ENCODE data around the gene ATG4B. TPM values are rescaled to one million over a fixed set of nuclear protein-coding genes. Genes with fewer than 3 reads are reported as not detected.

Gene ATG4B
- total RNA-seq, 1 donor from 2014 or later, result 92.6 TPM

- ATAC-seq (no peak), DNase-seq (ENCODE audit: low spot score) (no peak)
- intact Hi-C loops (cut with DNase I), result no loop called here
These were observed 82.6 kb downstream of the ATG4B start for GRCh38 chr2:241720099-241720498.

GRCh38 chr2:241720560-241720959 lies 83.1 kb downstream of the ATG4B start:
- intact Hi-C loops (cut with DNase I), result no loop called here
- ATAC-seq, result no peak

DNA sequence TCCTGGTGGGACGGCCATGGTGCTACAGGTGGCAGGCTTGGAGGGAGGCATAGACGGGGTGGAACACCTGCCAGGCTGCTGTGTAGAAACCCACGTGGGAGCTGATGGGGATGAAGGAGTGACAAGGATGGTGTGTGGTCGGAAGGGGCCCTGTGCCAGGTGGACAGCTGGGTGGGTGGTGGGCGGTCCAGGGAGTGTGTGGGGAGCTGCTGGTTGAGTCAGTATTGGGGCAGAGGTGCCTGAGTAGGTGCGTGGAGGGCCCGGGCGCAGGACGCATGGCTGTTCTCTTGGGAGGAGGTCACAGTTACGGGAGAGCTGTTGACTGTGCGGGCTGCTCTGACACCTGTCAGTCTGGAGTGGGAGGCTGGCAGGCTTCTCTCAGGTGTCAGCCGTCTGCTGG lies 84.4 kb downstream of the ATG4B start:
- DNase-seq (ENCODE audit: low spot score) (no peak), ATAC-seq (no peak)
- intact Hi-C loops (cut with DNase I), result no loop called here

More at GRCh38 chr2:241720560-241720959, 83.1 kb downstream of the ATG4B start:
- DNase-seq (ENCODE audit: low spot score), result no peak

- ATAC-seq (no peak), DNase-seq (ENCODE audit: low spot score) (no peak)
- intact Hi-C loops (cut with DNase I), result no loop called here
These were observed 85.5 kb downstream of the ATG4B start for GRCh38 chr2:241722896-241723454.

Other genes with a start within 250 kb of the ATG4B start
- gene STK25, start 129.1 kb upstream of the ATG4B start, total RNA-seq, result 125 TPM
- gene BOK, start 78.9 kb upstream of the ATG4B start, total RNA-seq, result 31.1 TPM
- gene THAP4, start 535 bp upstream of the ATG4B start, total RNA-seq, result 37.7 TPM
- gene DTYMK, start 49.1 kb downstream of the ATG4B start, total RNA-seq, result 15.6 TPM
- gene ING5, start 64.3 kb downstream of the ATG4B start, total RNA-seq, result 46.1 TPM
- 34.0 TPM for gene D2HGDH, start 96.9 kb downstream of the ATG4B start, total RNA-seq
- not detected for gene GAL3ST2, start 139.1 kb downstream of the ATG4B start, total RNA-seq
- not detected for gene NEU4, start 171.5 kb downstream of the ATG4B start, total RNA-seq
- 0.27 TPM for gene PDCD1, start 221.2 kb downstream of the ATG4B start, total RNA-seq
- gene RTP5, start 232.0 kb downstream of the ATG4B start, total RNA-seq, result not detected